Upper lobe of left lung (tissue), 6 donors: ENCODE data around the gene PGLYRP1. TPM values are rescaled to one million over a fixed set of nuclear protein-coding genes. Genes with fewer than 3 reads are reported as not detected.

ENCODE experiments used
- ATAC-seq, 2 donors: fragments of 200-7000 bp; cut with Tn5 transposase; one replicate each; pipeline ENCODE4 v1.9.1; 2022; ENCODE audit warnings: mild to moderate bottlenecking in 2 of 2, moderate library complexity in 2 of 2; ENCODE audit not compliant: low FRiP score in 2 of 2
- DNase-seq, 2 donors: peaks; one replicate each; pipeline ENCODE4 v3.0.0-alpha.2; 2019 to 2020
- H3K27ac ChIP-seq, 4 donors: fragments of 200-600 bp; sonication (generic); one replicate each; pipeline ENCODE4 v1.5.1; 2016 to 2019
- H3K27me3 ChIP-seq, 4 donors: fragments of 200-600 bp; sonication (generic); one replicate each; pipeline ENCODE4 v1.5.1; 2017 to 2019
- H3K36me3 ChIP-seq, 4 donors: fragments of 200-600 bp; sonication (generic); one replicate each; pipeline ENCODE4 v1.5.1; 2016 to 2019
- H3K4me1 ChIP-seq, 4 donors: fragments of 200-600 bp; sonication (generic); one replicate each; pipeline ENCODE4 v1.5.1; 2018 to 2019
- H3K4me3 ChIP-seq, 4 donors: fragments of 200-600 bp; sonication (generic); one replicate each; pipeline ENCODE4 v1.5.1; 2017 to 2019; ENCODE audit warnings: mild to moderate bottlenecking in 2 of 4, moderate library complexity in 1 of 4
- H3K9me3 ChIP-seq, 4 donors: fragments of 200-600 bp; sonication (generic); one replicate each; pipeline ENCODE4 v1.5.1; 2018 to 2019
- EP300 ChIP-seq, 4 donors: sonication (generic); formaldehyde crosslinking; IDR thresholded peaks; one replicate each; pipeline ENCODE4 v1.5.1; 2017; ENCODE audit warnings: antibody characterized with exemption in 4 of 4, control low read depth in 2 of 4
- POLR2A ChIP-seq, 4 donors: fragments of 450-650 bp; IDR thresholded peaks; one replicate each; pipeline ENCODE4 v1.5.1; 2016 to 2017; ENCODE audit warnings: antibody characterized with exemption in 4 of 4, mild to moderate bottlenecking in 2 of 4
- POLR2AphosphoS5 ChIP-seq, 2 donors: sonication (generic); formaldehyde crosslinking; IDR thresholded peaks; one replicate each; pipeline ENCODE4 v1.5.1; 2017; ENCODE audit warnings: antibody characterized with exemption in 2 of 2
- WGBS, 2 donors: methylation state at CpG; one replicate each; pipeline ENCODE4 v1.1.5; 2017 to 2018; 5-methylcytosine and 5-hydroxymethylcytosine counted together
- total RNA-seq, 6 donors: library from RNA; depleted of rRNA in 4 of 6; stranded (reverse); fragments of >200 nt in 4 of 6; gene quantifications; one replicate each; pipeline versions ENCODE4 v1.1.0 to v1.2.1, GENCODE V29; 2016 to 2021
- TF ChIP-seq, protein P1 (sequence below), 6 experiments: fragments of 450-650 bp in 4 of 6; fragments of 200-600 bp in 2 of 6; sonication (generic) in 2 of 6; IDR thresholded peaks; one replicate each; pipeline ENCODE4 v1.5.1; 2016 to 2019; ENCODE audit warnings: antibody characterized with exemption in 6 of 6
- donor health status: DM: no; HTN: no; CAD: no; lungs with moderate emphysema.
- donor health status: DM: no; HTN: yes; CAD: no; lungs with severe emphysema.

The PGLYRP1 gene
- total RNA-seq, 6 donors from 2014 or later: 2.1 to 4.3 (median 3.3) TPM; not detected in 2

DNA sequence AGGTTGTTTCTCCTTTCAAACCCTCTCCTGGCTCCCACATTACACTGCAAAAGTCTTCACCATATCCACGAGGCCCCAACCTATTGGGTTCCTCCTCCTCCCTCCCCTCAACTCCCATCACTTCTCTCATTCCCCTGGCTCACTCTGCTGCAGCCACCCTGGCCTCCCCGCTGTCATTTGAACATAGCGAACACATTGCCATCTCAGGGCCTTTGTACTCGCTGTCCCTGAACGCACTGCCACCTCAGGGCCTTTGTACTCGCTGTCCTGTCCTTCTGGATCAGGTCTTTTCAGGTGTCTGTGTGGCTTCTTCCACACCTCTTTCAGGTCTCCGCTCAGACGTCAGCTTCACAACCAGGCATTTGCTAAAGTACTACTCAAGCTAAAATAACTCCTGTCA, 25.9 kb downstream of the PGLYRP1 start:
- TF ChIP-seq EP300 (IDR thresholded peaks at IDR 0.05) (no peak), POLR2A (IDR thresholded peaks at IDR 0.05) (no peak)
- TF ChIP-seq, protein P1, sequence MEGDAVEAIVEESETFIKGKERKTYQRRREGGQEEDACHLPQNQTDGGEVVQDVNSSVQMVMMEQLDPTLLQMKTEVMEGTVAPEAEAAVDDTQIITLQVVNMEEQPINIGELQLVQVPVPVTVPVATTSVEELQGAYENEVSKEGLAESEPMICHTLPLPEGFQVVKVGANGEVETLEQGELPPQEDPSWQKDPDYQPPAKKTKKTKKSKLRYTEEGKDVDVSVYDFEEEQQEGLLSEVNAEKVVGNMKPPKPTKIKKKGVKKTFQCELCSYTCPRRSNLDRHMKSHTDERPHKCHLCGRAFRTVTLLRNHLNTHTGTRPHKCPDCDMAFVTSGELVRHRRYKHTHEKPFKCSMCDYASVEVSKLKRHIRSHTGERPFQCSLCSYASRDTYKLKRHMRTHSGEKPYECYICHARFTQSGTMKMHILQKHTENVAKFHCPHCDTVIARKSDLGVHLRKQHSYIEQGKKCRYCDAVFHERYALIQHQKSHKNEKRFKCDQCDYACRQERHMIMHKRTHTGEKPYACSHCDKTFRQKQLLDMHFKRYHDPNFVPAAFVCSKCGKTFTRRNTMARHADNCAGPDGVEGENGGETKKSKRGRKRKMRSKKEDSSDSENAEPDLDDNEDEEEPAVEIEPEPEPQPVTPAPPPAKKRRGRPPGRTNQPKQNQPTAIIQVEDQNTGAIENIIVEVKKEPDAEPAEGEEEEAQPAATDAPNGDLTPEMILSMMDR (IDR thresholded peaks at IDR 0.05): no peak
- H3K9me3 ChIP-seq: no peaks in the 10 kb centered on the region
- H3K27ac ChIP-seq: no peak overlapping the region
- H3K36me3 ChIP-seq: peaks cover 0 to 6% (median 0%) of the 10 kb centered on the region in 4 donors
- ATAC-seq: no peak
- no peak for DNase-seq
- H3K27me3 ChIP-seq: no peaks in the 10 kb centered on the region
- peaks cover 25 to 32% (median 27%) of the 10 kb centered on the region in 4 donors for H3K4me1 ChIP-seq
- H3K4me3 ChIP-seq: no peak overlapping the region
- WGBS, 2 donors: 80 to 83% methylated on average over 8 of the region's 8 CpGs

DNA sequence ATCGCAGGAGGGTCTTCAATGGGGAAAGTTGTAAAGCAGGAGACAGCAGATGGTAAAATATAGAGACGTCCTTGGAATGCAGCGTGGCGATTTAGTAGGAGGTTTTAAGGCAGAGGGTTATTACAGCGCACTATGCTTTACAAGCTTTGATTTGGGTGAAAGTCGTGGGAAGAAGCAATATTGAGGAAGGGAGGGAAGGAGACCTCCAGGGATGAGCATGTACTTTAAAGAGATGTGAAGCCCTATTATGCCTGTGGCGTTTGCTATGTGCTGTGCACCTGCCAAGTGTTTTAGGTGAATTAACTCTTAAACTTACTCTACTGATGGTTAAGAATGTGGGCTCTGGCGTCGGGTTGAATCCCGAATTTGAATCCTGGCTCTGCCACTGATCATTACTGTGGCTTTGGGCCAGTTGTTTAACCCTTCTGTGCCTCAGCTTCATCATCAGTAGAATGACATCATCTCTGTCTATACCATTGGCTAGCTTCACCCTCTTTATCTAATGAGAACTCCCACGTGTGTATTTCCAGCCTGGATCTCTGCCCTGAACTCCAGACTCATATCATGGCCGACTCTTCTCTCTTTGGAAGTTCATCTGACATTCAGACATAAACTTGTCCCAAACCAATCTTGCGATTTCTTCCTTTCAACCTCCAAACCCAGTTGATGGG, 27.0 kb downstream of the PGLYRP1 start:
- whole genome bisulfite sequencing, 2 donors: 13 to 17% methylated on average over 13 of the region's 13 CpGs
- Histone ChIP-seq H3K27ac (peak overlapping the region; percentile 71 to 86 (median 79)), H3K27me3 (no peaks in the 10 kb centered on the region), H3K4me1 (peaks cover 21 to 27% (median 24%) of the 10 kb centered on the region in 4 donors), H3K9me3 (no peaks in the 10 kb centered on the region), H3K36me3 (peaks cover 0 to 6% (median 0%) of the 10 kb centered on the region in 4 donors), H3K4me3 (peak overlapping the region; percentile 49 to 91 (median 78))
- no peak for DNase-seq
- TF ChIP-seq POLR2AphosphoS5 (IDR thresholded peaks at IDR 0.05) (no peak), POLR2A (IDR thresholded peaks at IDR 0.05) (no peak), EP300 (IDR thresholded peaks at IDR 0.05) (no peak)
- TF ChIP-seq, protein P1 (IDR thresholded peaks at IDR 0.05): no peak
- ATAC-seq: no peak

DNA sequence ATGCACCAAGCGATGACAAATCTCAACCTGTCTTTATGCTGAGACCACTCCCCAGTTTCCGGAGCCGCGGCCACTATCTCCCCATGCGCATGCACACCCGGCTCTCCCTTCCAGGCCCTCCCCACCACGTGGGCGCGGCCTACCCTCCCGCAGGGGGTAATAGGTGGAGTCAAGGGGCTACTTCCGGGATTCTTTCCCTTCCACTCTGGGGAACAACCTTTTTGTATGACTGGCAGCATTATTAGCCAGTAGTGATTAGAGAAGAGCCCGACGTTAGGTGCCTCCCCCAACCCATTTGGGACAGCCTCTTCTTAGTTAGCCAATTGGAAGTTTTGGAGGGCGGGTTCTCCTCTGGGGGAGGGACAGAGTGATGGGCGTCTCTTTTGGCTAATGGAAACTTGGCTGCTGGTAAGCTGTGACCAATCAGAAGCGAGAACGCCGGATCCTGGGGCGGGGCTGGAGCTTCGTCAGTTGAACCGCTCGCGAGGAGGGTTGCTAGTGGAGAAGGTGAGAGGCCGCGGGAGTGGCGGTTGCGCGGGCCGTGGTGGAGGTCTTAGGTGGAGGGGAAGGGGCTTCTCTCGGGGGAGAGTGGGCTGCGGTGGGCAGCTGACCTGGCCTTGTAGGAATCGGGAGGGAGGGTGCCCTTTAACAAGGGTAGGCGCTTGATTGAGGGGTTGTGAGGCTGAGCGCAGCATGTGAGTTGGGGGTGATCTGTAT, 27.7 kb downstream of the PGLYRP1 start, which contains the start of gene CCDC61:
CCDC61 (plus strand) TSS at position 470 of the 717 bp plus-strand sequence. CDS start 7,552 bp downstream, outside the sequence.
- Histone ChIP-seq H3K4me3 (peak within 1 kb of the TSS; percentile 49 to 91 (median 78)), H3K36me3 (peaks cover 0 to 6% (median 0%) of the 10 kb centered on the region in 4 donors), H3K27me3 (no peaks in the 10 kb centered on the region), H3K9me3 (no peaks in the 10 kb centered on the region), H3K4me1 (peaks cover 14 to 20% (median 17%) of the 10 kb centered on the region in 4 donors), H3K27ac (peak within 1 kb of the TSS; percentile 71 to 86 (median 79))
- TF ChIP-seq EP300 (IDR thresholded peaks at IDR 0.05) (peak in 1 of 4 donors; percentile 1), POLR2AphosphoS5 (IDR thresholded peaks at IDR 0.05) (peak in 1 of 2 donors; percentile 77), POLR2A (IDR thresholded peaks at IDR 0.05) (peak in 2 of 4 donors; percentile 75 to 92)
- TF ChIP-seq, protein P1 (IDR thresholded peaks at IDR 0.05): peak in 1 of 6 experiments; percentile 9
- peak; percentile 93 for DNase-seq
- 0 to 2% methylated on average over 22 to 34 of the region's 34 CpGs for WGBS, 2 donors
- peak; percentile 97 to 100 for ATAC-seq

DNA sequence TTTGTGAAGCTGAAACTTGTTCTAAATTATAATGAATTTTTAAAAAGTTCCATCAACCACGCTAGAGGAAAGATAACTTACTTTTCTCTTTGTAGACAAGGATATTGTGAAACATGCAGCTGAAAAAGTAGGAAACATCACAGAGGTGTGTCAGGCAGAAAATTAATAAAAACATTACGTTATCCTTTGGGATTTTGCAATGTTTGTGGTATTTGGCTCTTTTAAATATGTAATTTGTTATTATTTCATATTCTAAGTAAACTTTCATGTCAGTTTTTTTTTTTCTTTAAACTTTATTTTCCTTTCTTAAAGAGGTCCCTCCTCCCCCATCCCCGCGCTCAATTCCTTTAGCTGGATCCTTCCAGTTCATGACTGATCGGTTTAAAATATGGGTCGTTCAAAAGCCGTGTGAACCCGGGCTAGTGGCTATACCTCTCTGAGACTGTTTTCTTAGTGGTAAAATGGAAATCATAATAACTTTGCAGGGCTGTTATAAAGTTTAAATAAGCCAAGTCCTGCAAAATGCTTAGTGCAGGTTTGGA, 28.3 kb downstream of the PGLYRP1 start:
- no peaks in the 10 kb centered on the region for H3K27me3 ChIP-seq
- TF ChIP-seq POLR2AphosphoS5 (IDR thresholded peaks at IDR 0.05): no peak
- TF ChIP-seq POLR2A (IDR thresholded peaks at IDR 0.05): no peak
- TF ChIP-seq, protein P1 (IDR thresholded peaks at IDR 0.05): no peak
- no peak for TF ChIP-seq EP300 (IDR thresholded peaks at IDR 0.05)
- peaks cover 8 to 16% (median 12%) of the 10 kb centered on the region in 4 donors for H3K4me1 ChIP-seq
- whole genome bisulfite sequencing, 2 donors: 5 to 8% methylated on average over 8 of the region's 8 CpGs
- no peaks in the 10 kb centered on the region for H3K9me3 ChIP-seq
- peaks cover 0 to 6% (median 0%) of the 10 kb centered on the region in 4 donors for H3K36me3 ChIP-seq
- DNase-seq: no peak
- H3K4me3 ChIP-seq: peak overlapping the region; percentile 2 to 91 (median 78)
- peak in 1 of 2 donors; percentile 32 for ATAC-seq
- peak overlapping the region in 1 of 4 donors; percentile 83 for H3K27ac ChIP-seq
